ENCODE results near the gene ITGA11. TPM values are rescaled to one million over a fixed set of nuclear protein-coding genes. Genes with fewer than 3 reads are reported as not detected.

The ITGA11 gene
- total and polyA plus RNA-seq, 2 experiments from 2014 or later = 0.03 to 0.40 TPM

DNA sequence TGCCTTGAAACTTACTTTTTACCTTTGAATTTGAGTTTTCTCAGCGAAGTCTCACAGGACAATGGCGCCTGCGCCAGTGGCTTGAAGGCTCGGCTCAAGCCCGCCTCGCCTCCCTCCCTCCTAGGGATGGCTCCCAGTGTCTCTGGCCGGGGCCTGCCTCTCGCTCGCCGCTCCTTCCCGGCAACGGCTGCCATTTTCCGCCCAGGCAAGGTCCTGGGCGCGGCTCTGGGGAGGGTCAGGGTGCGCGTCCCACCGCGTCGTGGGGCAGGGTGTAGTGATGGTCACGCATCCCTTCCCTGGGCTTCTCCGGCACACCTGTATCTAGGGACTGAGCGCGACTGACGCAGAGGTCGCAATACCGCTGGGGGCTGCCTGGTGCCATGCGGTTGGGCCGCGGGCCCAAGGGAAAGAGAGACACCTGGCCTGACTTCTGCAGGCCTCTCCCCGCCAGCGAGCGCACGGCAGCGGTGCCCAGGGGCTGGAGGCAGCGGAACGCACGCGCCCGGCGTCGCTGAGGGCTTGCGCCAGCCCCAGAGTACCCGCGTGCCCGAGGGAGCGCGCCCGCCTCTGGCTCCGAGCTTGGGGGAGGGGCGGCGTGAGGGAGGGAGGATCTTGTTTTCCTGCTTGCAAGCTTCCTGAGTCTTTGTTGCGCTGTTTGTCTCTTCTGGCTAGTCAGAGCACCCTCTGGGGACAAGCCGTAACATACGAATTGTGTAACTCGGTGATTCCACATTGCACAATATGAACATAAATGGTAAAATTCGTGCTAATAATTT lies 175.1 kb downstream of the ITGA11 start:
- ATAC-seq (peak; percentile 95), DNase-seq (ENCODE audit: low spot score) (peak; percentile 95)
- H3K4me1 ChIP-seq (ENCODE audit: insufficient read depth) = peaks cover 4% of the 10 kb centered on the region
- no peaks in the 10 kb centered on the region for H3F3A ChIP-seq (replicated peaks; ENCODE audit: low read depth)
- H4K20me1 ChIP-seq (replicated peaks; ENCODE audit: insufficient read depth) = no peaks in the 10 kb centered on the region
- TF ChIP-seq, protein P1, sequence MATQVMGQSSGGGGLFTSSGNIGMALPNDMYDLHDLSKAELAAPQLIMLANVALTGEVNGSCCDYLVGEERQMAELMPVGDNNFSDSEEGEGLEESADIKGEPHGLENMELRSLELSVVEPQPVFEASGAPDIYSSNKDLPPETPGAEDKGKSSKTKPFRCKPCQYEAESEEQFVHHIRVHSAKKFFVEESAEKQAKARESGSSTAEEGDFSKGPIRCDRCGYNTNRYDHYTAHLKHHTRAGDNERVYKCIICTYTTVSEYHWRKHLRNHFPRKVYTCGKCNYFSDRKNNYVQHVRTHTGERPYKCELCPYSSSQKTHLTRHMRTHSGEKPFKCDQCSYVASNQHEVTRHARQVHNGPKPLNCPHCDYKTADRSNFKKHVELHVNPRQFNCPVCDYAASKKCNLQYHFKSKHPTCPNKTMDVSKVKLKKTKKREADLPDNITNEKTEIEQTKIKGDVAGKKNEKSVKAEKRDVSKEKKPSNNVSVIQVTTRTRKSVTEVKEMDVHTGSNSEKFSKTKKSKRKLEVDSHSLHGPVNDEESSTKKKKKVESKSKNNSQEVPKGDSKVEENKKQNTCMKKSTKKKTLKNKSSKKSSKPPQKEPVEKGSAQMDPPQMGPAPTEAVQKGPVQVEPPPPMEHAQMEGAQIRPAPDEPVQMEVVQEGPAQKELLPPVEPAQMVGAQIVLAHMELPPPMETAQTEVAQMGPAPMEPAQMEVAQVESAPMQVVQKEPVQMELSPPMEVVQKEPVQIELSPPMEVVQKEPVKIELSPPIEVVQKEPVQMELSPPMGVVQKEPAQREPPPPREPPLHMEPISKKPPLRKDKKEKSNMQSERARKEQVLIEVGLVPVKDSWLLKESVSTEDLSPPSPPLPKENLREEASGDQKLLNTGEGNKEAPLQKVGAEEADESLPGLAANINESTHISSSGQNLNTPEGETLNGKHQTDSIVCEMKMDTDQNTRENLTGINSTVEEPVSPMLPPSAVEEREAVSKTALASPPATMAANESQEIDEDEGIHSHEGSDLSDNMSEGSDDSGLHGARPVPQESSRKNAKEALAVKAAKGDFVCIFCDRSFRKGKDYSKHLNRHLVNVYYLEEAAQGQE (IDR thresholded peaks at IDR 0.05; ENCODE audit: unreplicated experiment) = no peak
- TF ChIP-seq, protein P2, sequence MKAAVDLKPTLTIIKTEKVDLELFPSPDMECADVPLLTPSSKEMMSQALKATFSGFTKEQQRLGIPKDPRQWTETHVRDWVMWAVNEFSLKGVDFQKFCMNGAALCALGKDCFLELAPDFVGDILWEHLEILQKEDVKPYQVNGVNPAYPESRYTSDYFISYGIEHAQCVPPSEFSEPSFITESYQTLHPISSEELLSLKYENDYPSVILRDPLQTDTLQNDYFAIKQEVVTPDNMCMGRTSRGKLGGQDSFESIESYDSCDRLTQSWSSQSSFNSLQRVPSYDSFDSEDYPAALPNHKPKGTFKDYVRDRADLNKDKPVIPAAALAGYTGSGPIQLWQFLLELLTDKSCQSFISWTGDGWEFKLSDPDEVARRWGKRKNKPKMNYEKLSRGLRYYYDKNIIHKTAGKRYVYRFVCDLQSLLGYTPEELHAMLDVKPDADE (IDR thresholded peaks at IDR 0.05) = no peak
- peak; percentile 90 for TF ChIP-seq POLR2AphosphoS5 (IDR thresholded peaks at IDR 0.05; ENCODE audit: low read depth)
- TF ChIP-seq, protein P3, sequence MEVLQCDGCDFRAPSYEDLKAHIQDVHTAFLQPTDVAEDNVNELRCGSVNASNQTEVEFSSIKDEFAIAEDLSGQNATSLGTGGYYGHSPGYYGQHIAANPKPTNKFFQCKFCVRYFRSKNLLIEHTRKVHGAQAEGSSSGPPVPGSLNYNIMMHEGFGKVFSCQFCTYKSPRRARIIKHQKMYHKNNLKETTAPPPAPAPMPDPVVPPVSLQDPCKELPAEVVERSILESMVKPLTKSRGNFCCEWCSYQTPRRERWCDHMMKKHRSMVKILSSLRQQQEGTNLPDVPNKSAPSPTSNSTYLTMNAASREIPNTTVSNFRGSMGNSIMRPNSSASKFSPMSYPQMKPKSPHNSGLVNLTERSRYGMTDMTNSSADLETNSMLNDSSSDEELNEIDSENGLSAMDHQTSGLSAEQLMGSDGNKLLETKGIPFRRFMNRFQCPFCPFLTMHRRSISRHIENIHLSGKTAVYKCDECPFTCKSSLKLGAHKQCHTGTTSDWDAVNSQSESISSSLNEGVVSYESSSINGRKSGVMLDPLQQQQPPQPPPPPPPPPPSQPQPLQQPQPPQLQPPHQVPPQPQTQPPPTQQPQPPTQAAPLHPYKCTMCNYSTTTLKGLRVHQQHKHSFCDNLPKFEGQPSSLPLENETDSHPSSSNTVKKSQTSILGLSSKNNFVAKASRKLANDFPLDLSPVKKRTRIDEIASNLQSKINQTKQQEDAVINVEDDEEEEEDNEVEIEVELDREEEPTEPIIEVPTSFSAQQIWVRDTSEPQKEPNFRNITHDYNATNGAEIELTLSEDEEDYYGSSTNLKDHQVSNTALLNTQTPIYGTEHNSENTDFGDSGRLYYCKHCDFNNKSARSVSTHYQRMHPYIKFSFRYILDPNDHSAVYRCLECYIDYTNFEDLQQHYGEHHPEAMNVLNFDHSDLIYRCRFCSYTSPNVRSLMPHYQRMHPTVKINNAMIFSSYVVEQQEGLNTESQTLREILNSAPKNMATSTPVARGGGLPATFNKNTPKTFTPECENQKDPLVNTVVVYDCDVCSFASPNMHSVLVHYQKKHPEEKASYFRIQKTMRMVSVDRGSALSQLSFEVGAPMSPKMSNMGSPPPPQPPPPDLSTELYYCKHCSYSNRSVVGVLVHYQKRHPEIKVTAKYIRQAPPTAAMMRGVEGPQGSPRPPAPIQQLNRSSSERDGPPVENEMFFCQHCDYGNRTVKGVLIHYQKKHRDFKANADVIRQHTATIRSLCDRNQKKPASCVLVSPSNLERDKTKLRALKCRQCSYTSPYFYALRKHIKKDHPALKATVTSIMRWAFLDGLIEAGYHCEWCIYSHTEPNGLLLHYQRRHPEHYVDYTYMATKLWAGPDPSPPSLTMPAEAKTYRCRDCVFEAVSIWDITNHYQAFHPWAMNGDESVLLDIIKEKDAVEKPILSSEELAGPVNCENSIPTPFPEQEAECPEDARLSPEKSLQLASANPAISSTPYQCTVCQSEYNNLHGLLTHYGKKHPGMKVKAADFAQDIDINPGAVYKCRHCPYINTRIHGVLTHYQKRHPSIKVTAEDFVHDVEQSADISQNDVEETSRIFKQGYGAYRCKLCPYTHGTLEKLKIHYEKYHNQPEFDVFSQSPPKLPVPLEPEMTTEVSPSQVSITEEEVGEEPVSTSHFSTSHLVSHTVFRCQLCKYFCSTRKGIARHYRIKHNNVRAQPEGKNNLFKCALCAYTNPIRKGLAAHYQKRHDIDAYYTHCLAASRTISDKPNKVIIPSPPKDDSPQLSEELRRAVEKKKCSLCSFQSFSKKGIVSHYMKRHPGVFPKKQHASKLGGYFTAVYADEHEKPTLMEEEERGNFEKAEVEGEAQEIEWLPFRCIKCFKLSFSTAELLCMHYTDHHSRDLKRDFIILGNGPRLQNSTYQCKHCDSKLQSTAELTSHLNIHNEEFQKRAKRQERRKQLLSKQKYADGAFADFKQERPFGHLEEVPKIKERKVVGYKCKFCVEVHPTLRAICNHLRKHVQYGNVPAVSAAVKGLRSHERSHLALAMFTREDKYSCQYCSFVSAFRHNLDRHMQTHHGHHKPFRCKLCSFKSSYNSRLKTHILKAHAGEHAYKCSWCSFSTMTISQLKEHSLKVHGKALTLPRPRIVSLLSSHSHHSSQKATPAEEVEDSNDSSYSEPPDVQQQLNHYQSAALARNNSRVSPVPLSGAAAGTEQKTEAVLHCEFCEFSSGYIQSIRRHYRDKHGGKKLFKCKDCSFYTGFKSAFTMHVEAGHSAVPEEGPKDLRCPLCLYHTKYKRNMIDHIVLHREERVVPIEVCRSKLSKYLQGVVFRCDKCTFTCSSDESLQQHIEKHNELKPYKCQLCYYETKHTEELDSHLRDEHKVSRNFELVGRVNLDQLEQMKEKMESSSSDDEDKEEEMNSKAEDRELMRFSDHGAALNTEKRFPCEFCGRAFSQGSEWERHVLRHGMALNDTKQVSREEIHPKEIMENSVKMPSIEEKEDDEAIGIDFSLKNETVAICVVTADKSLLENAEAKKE (CRISPR knock-in tag; IDR thresholded peaks at IDR 0.05) = no peak
- TF ChIP-seq, protein P4, sequence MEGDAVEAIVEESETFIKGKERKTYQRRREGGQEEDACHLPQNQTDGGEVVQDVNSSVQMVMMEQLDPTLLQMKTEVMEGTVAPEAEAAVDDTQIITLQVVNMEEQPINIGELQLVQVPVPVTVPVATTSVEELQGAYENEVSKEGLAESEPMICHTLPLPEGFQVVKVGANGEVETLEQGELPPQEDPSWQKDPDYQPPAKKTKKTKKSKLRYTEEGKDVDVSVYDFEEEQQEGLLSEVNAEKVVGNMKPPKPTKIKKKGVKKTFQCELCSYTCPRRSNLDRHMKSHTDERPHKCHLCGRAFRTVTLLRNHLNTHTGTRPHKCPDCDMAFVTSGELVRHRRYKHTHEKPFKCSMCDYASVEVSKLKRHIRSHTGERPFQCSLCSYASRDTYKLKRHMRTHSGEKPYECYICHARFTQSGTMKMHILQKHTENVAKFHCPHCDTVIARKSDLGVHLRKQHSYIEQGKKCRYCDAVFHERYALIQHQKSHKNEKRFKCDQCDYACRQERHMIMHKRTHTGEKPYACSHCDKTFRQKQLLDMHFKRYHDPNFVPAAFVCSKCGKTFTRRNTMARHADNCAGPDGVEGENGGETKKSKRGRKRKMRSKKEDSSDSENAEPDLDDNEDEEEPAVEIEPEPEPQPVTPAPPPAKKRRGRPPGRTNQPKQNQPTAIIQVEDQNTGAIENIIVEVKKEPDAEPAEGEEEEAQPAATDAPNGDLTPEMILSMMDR (conservative IDR thresholded peaks at IDR 0.05; ENCODE audit: low read depth in 2 of 2) = peak in 1 of 2 experiments; percentile 33; a peak in 2 of 4 replicates
- no peak for TF ChIP-seq ZNF331 (CRISPR knock-in tag; IDR thresholded peaks at IDR 0.05; ENCODE audit: low read depth)
- no peak for TF ChIP-seq NANOG (IDR thresholded peaks at IDR 0.05; ENCODE audit: borderline replicate concordance)
- H3K27me3 ChIP-seq (ENCODE audit: insufficient read depth) = no peaks in the 10 kb centered on the region
- H2AFZ ChIP-seq = peak overlapping the region; percentile 95
- Mint-ChIP-seq H3K36me3 (ENCODE audit: low read depth) (no peaks in the 10 kb centered on the region), H3K27ac (peak overlapping the region; percentile 94), H3K27me3 (ENCODE audit: insufficient read depth, low read depth, poor library complexity) (no peaks in the 10 kb centered on the region), H3K9me3 (no peaks in the 10 kb centered on the region), H3K4me1 (peaks cover 6% of the 10 kb centered on the region; the same call in 2 of the 3 replicates), H3K4me3 (peak overlapping the region; percentile 71)
- H3K4me3 ChIP-seq = peak overlapping the region; percentile 63
- H3K4me2 ChIP-seq = peak overlapping the region; percentile 82
- H3K27ac ChIP-seq (ENCODE audit: low read depth) = peak overlapping the region; percentile 95
- no peaks in the 10 kb centered on the region for H3K9me2 ChIP-seq (ENCODE audit: insufficient read depth)
- H3K79me2 ChIP-seq (replicated peaks; ENCODE audit: insufficient read depth) = no peaks in the 10 kb centered on the region
- no peaks in the 10 kb centered on the region for H3K36me3 ChIP-seq (ENCODE audit: insufficient read depth)

All from GM23338 (cell line).